Effector memory CD4-positive, alpha-beta T cell (primary cell): ENCODE data around the gene AICDA.
"Not testable (repeated sequence)": the region's sequence is repeated elsewhere in the genome, so short reads cannot be mapped to it uniquely, and the experiment has no call there.

Source experiments
- DNase-seq, 3 donors: peaks; one replicate each; pipeline ENCODE4 v3.0.0-alpha.2; 2020
- H3K27ac ChIP-seq: 2 replicates; pipeline ENCODE4 v1.7.0; 2013; ENCODE audit warnings: mild to moderate bottlenecking, low read length, moderate library complexity; ENCODE audit not compliant: insufficient read depth, poor library complexity, severe bottlenecking
- H3K27me3 ChIP-seq: replicated peaks from 2 replicates; pipeline ENCODE4 v1.7.0; 2013; ENCODE audit warnings: mild to moderate bottlenecking, low read length; ENCODE audit not compliant: insufficient read depth, control insufficient read depth, poor library complexity, severe bottlenecking
- H3K36me3 ChIP-seq: 2 replicates; pipeline ENCODE4 v1.7.0; 2013; ENCODE audit warnings: mild to moderate bottlenecking, low read length, moderate library complexity; ENCODE audit not compliant: control insufficient read depth, insufficient read depth
- H3K4me1 ChIP-seq: 2 replicates; pipeline ENCODE4 v1.7.0; 2013; ENCODE audit warnings: low read length, mild to moderate bottlenecking; ENCODE audit not compliant: control insufficient read depth, insufficient read depth, poor library complexity, severe bottlenecking
- H3K4me3 ChIP-seq: 2 replicates; pipeline ENCODE4 v1.7.0; 2013; ENCODE audit warnings: low read length, low read depth, mild to moderate bottlenecking; ENCODE audit not compliant: insufficient read depth, poor library complexity, severe bottlenecking
- H3K9me3 ChIP-seq: 2 replicates; pipeline ENCODE4 v1.7.0; 2013; ENCODE audit warnings: mild to moderate bottlenecking, low read length, moderate library complexity; ENCODE audit not compliant: control insufficient read depth

Gene AICDA

GRCh38 chr12:8590842-8591545 lies 21.7 kb downstream of the AICDA start:
- no peak overlapping the region for H3K4me3 ChIP-seq
- H3K27me3 ChIP-seq, result no peaks in the 10 kb centered on the region
- no peaks in the 10 kb centered on the region for H3K4me1 ChIP-seq
- H3K27ac ChIP-seq, result no peak overlapping the region
- DNase-seq, result no peak
- no peaks in the 10 kb centered on the region for H3K36me3 ChIP-seq
- H3K9me3 ChIP-seq, result no peaks in the 10 kb centered on the region

GRCh38 chr12:8589679-8590078 lies 23.0 kb downstream of the AICDA start:
- Histone ChIP-seq H3K27ac (no peak overlapping the region), H3K27me3 (no peaks in the 10 kb centered on the region), H3K4me3 (no peak overlapping the region), H3K4me1 (no peaks in the 10 kb centered on the region), H3K36me3 (no peaks in the 10 kb centered on the region), H3K9me3 (no peaks in the 10 kb centered on the region)
- DNase-seq, result no peak

- not testable (repeated sequence) for DNase-seq, H3K9me3 ChIP-seq, H3K27ac ChIP-seq, H3K36me3 ChIP-seq, H3K4me1 ChIP-seq, H3K4me3 ChIP-seq, H3K27me3 ChIP-seq
These were observed 28.2 kb downstream of the AICDA start for GRCh38 chr12:8584478-8584877.

GRCh38 chr12:8584004-8584403 lies 28.7 kb downstream of the AICDA start:
- Histone ChIP-seq H3K4me3 (no peak overlapping the region), H3K4me1 (no peaks in the 10 kb centered on the region), H3K27me3 (no peaks in the 10 kb centered on the region), H3K27ac (no peak overlapping the region), H3K36me3 (no peaks in the 10 kb centered on the region), H3K9me3 (no peaks in the 10 kb centered on the region)
- no peak for DNase-seq

GRCh38 chr12:8581098-8581784 lies 31.4 kb downstream of the AICDA start:
- DNase-seq, result no peak
- Histone ChIP-seq H3K27ac (no peak overlapping the region), H3K9me3 (no peaks in the 10 kb centered on the region), H3K4me1 (no peaks in the 10 kb centered on the region), H3K27me3 (no peaks in the 10 kb centered on the region), H3K4me3 (no peak overlapping the region), H3K36me3 (no peaks in the 10 kb centered on the region)

- no peaks in the 10 kb centered on the region for H3K27me3 ChIP-seq
These were observed 34.8 kb downstream of the AICDA start for GRCh38 chr12:8577879-8578278.

GRCh38 chr12:8572507-8572906 lies 40.2 kb downstream of the AICDA start:
- no peaks in the 10 kb centered on the region for H3K36me3 ChIP-seq
- no peak overlapping the region for H3K4me3 ChIP-seq
- no peak for DNase-seq

More at GRCh38 chr12:8577879-8578278, 34.8 kb downstream of the AICDA start:
- Histone ChIP-seq H3K9me3 (no peaks in the 10 kb centered on the region), H3K27ac (no peak overlapping the region), H3K4me1 (peaks cover 2% of the 10 kb centered on the region), H3K36me3 (no peaks in the 10 kb centered on the region), H3K4me3 (no peak overlapping the region)
- no peak for DNase-seq

GRCh38 chr12:8566525-8566924 lies 46.1 kb downstream of the AICDA start:
- H3K4me1 ChIP-seq, result no peaks in the 10 kb centered on the region
- peaks cover 4% of the 10 kb centered on the region for H3K9me3 ChIP-seq
- no peak overlapping the region for H3K4me3 ChIP-seq
- H3K36me3 ChIP-seq, result no peaks in the 10 kb centered on the region
- no peaks in the 10 kb centered on the region for H3K27me3 ChIP-seq
- no peak for DNase-seq
- H3K27ac ChIP-seq, result no peak overlapping the region

More at GRCh38 chr12:8572507-8572906, 40.2 kb downstream of the AICDA start:
- no peak overlapping the region for H3K27ac ChIP-seq
- no peaks in the 10 kb centered on the region for H3K27me3 ChIP-seq
- H3K4me1 ChIP-seq, result peaks cover 4% of the 10 kb centered on the region
- H3K9me3 ChIP-seq, result no peaks in the 10 kb centered on the region

- not testable (repeated sequence) for H3K27me3 ChIP-seq, H3K27ac ChIP-seq, H3K4me3 ChIP-seq, H3K4me1 ChIP-seq, H3K36me3 ChIP-seq, H3K9me3 ChIP-seq, DNase-seq
These were observed 46.6 kb downstream of the AICDA start for GRCh38 chr12:8566052-8566451.

- H3K27ac ChIP-seq, result no peak overlapping the region
- H3K4me1 ChIP-seq, result no peaks in the 10 kb centered on the region
- no peaks in the 10 kb centered on the region for H3K27me3 ChIP-seq
- no peak for DNase-seq
- H3K4me3 ChIP-seq, result no peak overlapping the region
- peaks cover 4% of the 10 kb centered on the region for H3K9me3 ChIP-seq
- no peaks in the 10 kb centered on the region for H3K36me3 ChIP-seq
These were observed 48.0 kb downstream of the AICDA start for GRCh38 chr12:8564656-8565055.
